ENCODE results near the gene TMPRSS9. TPM values are rescaled to one million over a fixed set of nuclear protein-coding genes. Genes with fewer than 3 reads are reported as not detected.

TMPRSS9 gene
- total RNA-seq, 1 experiment from 2014 or later: not detected

GRCh38 chr19:2412449-2412848 is 52.4 kb downstream of the TMPRSS9 start:
- intact Hi-C loops (cut with micrococcal nuclease; ENCODE audit: unreplicated experiment): no loop called here
- Histone ChIP-seq H3K27me3 (replicated peaks; ENCODE audit: insufficient read depth, low read depth, low read length, poor library complexity) (no peaks in the 10 kb centered on the region), H3K27ac (ENCODE audit: low read depth, low read length, poor library complexity, severe bottlenecking) (no peak overlapping the region), H3K9me3 (ENCODE audit: low read depth, low read length, poor library complexity, severe bottlenecking) (no peaks in the 10 kb centered on the region), H3K4me3 (ENCODE audit: low read depth, low read length, poor library complexity, severe bottlenecking) (no peak overlapping the region), H3K4me1 (ENCODE audit: insufficient read depth, low read length, poor library complexity, severe bottlenecking) (no peaks in the 10 kb centered on the region), H3K36me3 (ENCODE audit: insufficient read depth, low read length, poor library complexity, severe bottlenecking) (peaks cover 7% of the 10 kb centered on the region)
- ChIA-PET POLR2A (ENCODE audit: low non-redundant PET) (interaction anchor here (0.6 kb wide), 1 partner anchor 24 kb away, joined by 7 read pairs; no protein-coding TSS in a partner anchor), CTCF (no interaction called here)
- TF ChIP-seq EZH2 (IDR thresholded peaks at IDR 0.05; ENCODE audit: borderline replicate concordance, low read depth, low read length, poor library complexity, severe bottlenecking): no peak
- TF ChIP-seq, protein P1, sequence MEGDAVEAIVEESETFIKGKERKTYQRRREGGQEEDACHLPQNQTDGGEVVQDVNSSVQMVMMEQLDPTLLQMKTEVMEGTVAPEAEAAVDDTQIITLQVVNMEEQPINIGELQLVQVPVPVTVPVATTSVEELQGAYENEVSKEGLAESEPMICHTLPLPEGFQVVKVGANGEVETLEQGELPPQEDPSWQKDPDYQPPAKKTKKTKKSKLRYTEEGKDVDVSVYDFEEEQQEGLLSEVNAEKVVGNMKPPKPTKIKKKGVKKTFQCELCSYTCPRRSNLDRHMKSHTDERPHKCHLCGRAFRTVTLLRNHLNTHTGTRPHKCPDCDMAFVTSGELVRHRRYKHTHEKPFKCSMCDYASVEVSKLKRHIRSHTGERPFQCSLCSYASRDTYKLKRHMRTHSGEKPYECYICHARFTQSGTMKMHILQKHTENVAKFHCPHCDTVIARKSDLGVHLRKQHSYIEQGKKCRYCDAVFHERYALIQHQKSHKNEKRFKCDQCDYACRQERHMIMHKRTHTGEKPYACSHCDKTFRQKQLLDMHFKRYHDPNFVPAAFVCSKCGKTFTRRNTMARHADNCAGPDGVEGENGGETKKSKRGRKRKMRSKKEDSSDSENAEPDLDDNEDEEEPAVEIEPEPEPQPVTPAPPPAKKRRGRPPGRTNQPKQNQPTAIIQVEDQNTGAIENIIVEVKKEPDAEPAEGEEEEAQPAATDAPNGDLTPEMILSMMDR (conservative IDR thresholded peaks at IDR 0.05; ENCODE audit: low read depth, low read length): no peak
- DNase-seq (ENCODE audit: low spot score): no peak
- no TSS peak for BruUV-seq (replicated peaks)

DNA sequence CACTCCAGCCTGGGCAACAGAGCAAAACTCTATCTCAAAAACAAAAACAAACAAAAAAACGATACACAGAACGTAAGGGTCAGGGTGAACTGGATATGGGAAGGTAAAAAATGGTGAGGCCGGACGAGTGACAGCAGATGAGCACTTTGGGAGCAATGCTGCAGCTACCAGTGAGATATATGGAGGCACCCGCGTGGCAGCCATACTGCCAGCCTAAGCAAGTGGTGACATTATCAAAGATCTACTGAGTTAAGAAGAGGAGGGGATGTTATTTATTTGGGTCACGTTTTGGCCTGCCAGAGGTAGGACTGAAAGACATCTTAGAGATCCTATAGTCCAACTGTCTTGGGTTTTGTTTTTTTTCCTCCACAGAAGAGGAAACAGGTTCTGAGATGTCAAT is 53.1 kb downstream of the TMPRSS9 start:
- Histone ChIP-seq H3K9me3 (ENCODE audit: low read depth, low read length, poor library complexity, severe bottlenecking) (no peaks in the 10 kb centered on the region), H3K27ac (ENCODE audit: low read depth, low read length, poor library complexity, severe bottlenecking) (no peak overlapping the region), H3K36me3 (ENCODE audit: insufficient read depth, low read length, poor library complexity, severe bottlenecking) (peaks cover 7% of the 10 kb centered on the region), H3K4me1 (ENCODE audit: insufficient read depth, low read length, poor library complexity, severe bottlenecking) (no peaks in the 10 kb centered on the region), H3K4me3 (ENCODE audit: low read depth, low read length, poor library complexity, severe bottlenecking) (no peak overlapping the region), H3K27me3 (replicated peaks; ENCODE audit: insufficient read depth, low read depth, low read length, poor library complexity) (no peaks in the 10 kb centered on the region)
- BruUV-seq (replicated peaks): no TSS peak
- no peak for DNase-seq (ENCODE audit: low spot score)
- TF ChIP-seq EZH2 (IDR thresholded peaks at IDR 0.05; ENCODE audit: borderline replicate concordance, low read depth, low read length, poor library complexity, severe bottlenecking): no peak
- TF ChIP-seq, protein P1 (conservative IDR thresholded peaks at IDR 0.05; ENCODE audit: low read depth, low read length): no peak
- POLR2A ChIA-PET (ENCODE audit: low non-redundant PET): no interaction called here
- intact Hi-C loops (cut with micrococcal nuclease; ENCODE audit: unreplicated experiment): no loop called here
- CTCF ChIA-PET: no interaction called here

GRCh38 chr19:2413629-2414028 is 53.6 kb downstream of the TMPRSS9 start:
- no peak overlapping the region for H3K27ac ChIP-seq (ENCODE audit: low read depth, low read length, poor library complexity, severe bottlenecking)
- BruUV-seq (replicated peaks): no TSS peak

More at GRCh38 chr19:2413629-2414028, 53.6 kb downstream of the TMPRSS9 start:
- intact Hi-C loops (cut with micrococcal nuclease; ENCODE audit: unreplicated experiment): no loop called here
- Histone ChIP-seq H3K36me3 (ENCODE audit: insufficient read depth, low read length, poor library complexity, severe bottlenecking) (peaks cover 7% of the 10 kb centered on the region), H3K9me3 (ENCODE audit: low read depth, low read length, poor library complexity, severe bottlenecking) (no peaks in the 10 kb centered on the region), H3K4me1 (ENCODE audit: insufficient read depth, low read length, poor library complexity, severe bottlenecking) (no peaks in the 10 kb centered on the region), H3K4me3 (ENCODE audit: low read depth, low read length, poor library complexity, severe bottlenecking) (no peak overlapping the region), H3K27me3 (replicated peaks; ENCODE audit: insufficient read depth, low read depth, low read length, poor library complexity) (no peaks in the 10 kb centered on the region)
- TF ChIP-seq, protein P1 (conservative IDR thresholded peaks at IDR 0.05; ENCODE audit: low read depth, low read length): no peak
- TF ChIP-seq EZH2 (IDR thresholded peaks at IDR 0.05; ENCODE audit: borderline replicate concordance, low read depth, low read length, poor library complexity, severe bottlenecking): no peak
- DNase-seq (ENCODE audit: low spot score): no peak
- POLR2A ChIA-PET (ENCODE audit: low non-redundant PET): no interaction called here
- CTCF ChIA-PET: no interaction called here
